ENCODE measurements around the gene MAG. TPM values are rescaled to one million over a fixed set of nuclear protein-coding genes. Genes with fewer than 3 reads are reported as not detected.

The MAG gene
- total RNA-seq, 4 donors from 2014 or later: 0.91 to 15.1 TPM; not detected in 2

GRCh38 chr19:35261356-35262100, 30.4 kb upstream of the MAG start:
- no peaks in the 10 kb centered on the region for H3K36me3 ChIP-seq
- intact Hi-C loops (cut with DNase I; ENCODE audit: low total_unique reads): no loop called here
- H3K27ac ChIP-seq: no peak overlapping the region
- H3K4me1 ChIP-seq: no peaks in the 10 kb centered on the region
- TF ChIP-seq POLR2A (IDR thresholded peaks at IDR 0.05) (no peak), CTCF (IDR thresholded peaks at IDR 0.05) (no peak)
- no peaks in the 10 kb centered on the region for H3K27me3 ChIP-seq
- no peak for DNase-seq
- no peak overlapping the region for H3K4me3 ChIP-seq
- H3K9me3 ChIP-seq: no peaks in the 10 kb centered on the region

- Histone ChIP-seq H3K4me1 (no peaks in the 10 kb centered on the region), H3K4me3 (no peak overlapping the region), H3K27me3 (no peaks in the 10 kb centered on the region), H3K27ac (no peak overlapping the region), H3K36me3 (no peaks in the 10 kb centered on the region), H3K9me3 (no peaks in the 10 kb centered on the region)
- TF ChIP-seq CTCF (IDR thresholded peaks at IDR 0.05): no peak
- no peak for TF ChIP-seq POLR2A (IDR thresholded peaks at IDR 0.05)
- intact Hi-C loops (cut with DNase I; ENCODE audit: low total_unique reads): no loop called here
- no peak for DNase-seq
Measured at GRCh38 chr19:35262101-35262761, 29.7 kb upstream of the MAG start.

- TF ChIP-seq CTCF (IDR thresholded peaks at IDR 0.05) (no peak), POLR2A (IDR thresholded peaks at IDR 0.05) (no peak)
- intact Hi-C loops (cut with DNase I; ENCODE audit: low total_unique reads): no loop called here
- no peaks in the 10 kb centered on the region for H3K4me1 ChIP-seq
- H3K36me3 ChIP-seq: no peaks in the 10 kb centered on the region
- H3K4me3 ChIP-seq: no peak overlapping the region
- peak; percentile 10 to 11 for DNase-seq
- no peaks in the 10 kb centered on the region for H3K9me3 ChIP-seq
- no peak overlapping the region for H3K27ac ChIP-seq
- H3K27me3 ChIP-seq: no peaks in the 10 kb centered on the region
Measured at GRCh38 chr19:35264268-35265125, 27.5 kb upstream of the MAG start.

- Histone ChIP-seq H3K4me3 (no peak overlapping the region), H3K36me3 (no peaks in the 10 kb centered on the region), H3K9me3 (no peaks in the 10 kb centered on the region), H3K4me1 (peaks cover 0 to 4% of the 10 kb centered on the region in 2 donors), H3K27ac (peak overlapping the region; percentile 5 to 99), H3K27me3 (no peaks in the 10 kb centered on the region)
- TF ChIP-seq POLR2A (IDR thresholded peaks at IDR 0.05): no peak
- no peak for TF ChIP-seq CTCF (IDR thresholded peaks at IDR 0.05)
- peak; percentile 23 to 28 for DNase-seq
- intact Hi-C loops (cut with DNase I; ENCODE audit: low total_unique reads): no loop called here
Measured at GRCh38 chr19:35265126-35265899, 26.6 kb upstream of the MAG start.

All from uterus (tissue), 4 donors.